HCT116 (cell line): ENCODE results near the gene ALDH3A1. TPM values are rescaled to one million over a fixed set of nuclear protein-coding genes. Genes with fewer than 3 reads are reported as not detected.

Experiments
- ATAC-seq: fragments of 200-7000 bp; cut with Tn5 transposase; 2 replicates; pipeline ENCODE4 v1.9.1; 2020; ENCODE audit warnings: mild to moderate bottlenecking, moderate library complexity
- BruUV-seq: library from RNA; stranded (reverse); fragments of 400-500 nt; replicated peaks from 2 replicates; lab custom pipeline; 2021; lab: Mats Ljungman, UMichigan
- CTCF ChIA-PET: fragments of 300-600 bp; sonication (Branson Sonifier 250); formaldehyde crosslinking; loops from one replicate; lab custom pipeline; 2021; ENCODE audit warnings: antibody characterized with exemption; lab: Charles Lee
- POLR2A ChIA-PET: fragments of 300-600, 350-600 bp; sonication (Branson Sonifier 250); formaldehyde crosslinking; loops from one replicate; lab custom pipeline; 2021; ENCODE audit warnings: antibody characterized with exemption; lab: Charles Lee
- RAD21 ChIA-PET, 2 experiments: fragments of 300-600 bp; sonication (Branson Sonifier 250); formaldehyde crosslinking; loops; one replicate each; lab custom pipeline; 2023; ENCODE audit warnings: low total read pairs in 2 of 2; ENCODE audit not compliant: uncharacterized antibody in 2 of 2, unreplicated experiment in 2 of 2, low non-redundant PET in 1 of 2; lab: Charles Lee
- DNase-seq: peaks from one replicate; pipeline ENCODE4 v3.0.0-alpha.2; 2010; ENCODE audit warnings: low read depth, low spot score
- H2AFZ ChIP-seq: fragments of 200-600 bp; shearing (Covaris generic), sonication (generic); 2 replicates; pipeline ENCODE4 v1.6.1; 2017; ENCODE audit warnings: low read depth, mixed run types, mixed read lengths, antibody characterized with exemption, low read length; ENCODE audit not compliant: poor library complexity, severe bottlenecking
- H3K27ac ChIP-seq: 2 replicates; pipeline ENCODE4 v1.5.1; 2012; ENCODE audit warnings: low read depth, low read length
- H3K27me3 ChIP-seq: fragments of 200-600 bp; sonication (generic); 2 replicates; pipeline ENCODE4 v1.6.1; 2016; ENCODE audit warnings: mixed run types, low read length, mixed read lengths; ENCODE audit not compliant: insufficient read depth
- H3K36me3 ChIP-seq, 2 experiments: fragments of 200-500 bp in 1 of 2; fragments of 200-600 bp in 1 of 2; sonication (Bioruptor generic) in 1 of 2; sonication (generic) in 1 of 2; 2 replicates each; pipeline versions ENCODE4 v1.5.1 to v1.6.1; 2014 to 2016; ENCODE audit warnings: low read length in 2 of 2, inconsistent platforms in 1 of 2, mixed read lengths in 1 of 2, mixed run types in 1 of 2; ENCODE audit not compliant: insufficient read depth in 2 of 2, control insufficient read depth in 1 of 2
- H3K4me1 ChIP-seq, 2 experiments: fragments of 200-600 bp in 1 of 2; sonication (generic) in 1 of 2; 2 replicates each; pipeline versions ENCODE4 v1.5.1 to v1.6.1; 2012 to 2017; ENCODE audit warnings: low read length in 2 of 2, inconsistent platforms in 1 of 2, mild to moderate bottlenecking in 1 of 2, mixed read lengths in 1 of 2, mixed run types in 1 of 2, moderate library complexity in 1 of 2; ENCODE audit not compliant: insufficient read depth in 2 of 2, control insufficient read depth in 1 of 2
- H3K4me2 ChIP-seq: fragments of 200-600 bp; sonication (generic); 2 replicates; pipeline ENCODE4 v1.6.1; 2017; ENCODE audit warnings: mixed run types, low read length, mixed read lengths
- H3K4me3 ChIP-seq, 2 experiments: fragments of 200-600 bp in 1 of 2; sonication (generic) in 1 of 2; replicated peaks in 1 of 2; 2 replicates each; pipeline ENCODE4 v1.5.1; 2011 to 2016; ENCODE audit warnings: low read length in 2 of 2, control low read depth in 1 of 2, low read depth in 1 of 2, mild to moderate bottlenecking in 1 of 2, mixed read lengths in 1 of 2, mixed run types in 1 of 2
- H3K79me2 ChIP-seq: fragments of 200-600 bp; sonication (generic); 2 replicates; pipeline ENCODE4 v1.6.1; 2017; ENCODE audit warnings: mild to moderate bottlenecking, mixed run types, low read length, moderate library complexity, mixed read lengths; ENCODE audit not compliant: insufficient read depth
- H3K9ac ChIP-seq: fragments of 200-600 bp; sonication (generic); 2 replicates; pipeline ENCODE4 v1.6.1; 2016; ENCODE audit warnings: low read length, mixed read lengths
- H3K9me2 ChIP-seq: fragments of 200-600 bp; sonication (generic), shearing (Covaris generic); 2 replicates; pipeline ENCODE4 v1.6.1; 2017; ENCODE audit warnings: mixed run types, mild to moderate bottlenecking, moderate library complexity; ENCODE audit not compliant: insufficient read depth
- H3K9me3 ChIP-seq, 2 experiments: fragments of 200-500 bp in 1 of 2; fragments of 200-600 bp in 1 of 2; sonication (Bioruptor generic) in 1 of 2; sonication (generic) in 1 of 2; 2 replicates each; pipeline ENCODE4 v1.6.1; 2014 to 2017; ENCODE audit warnings: low read length in 2 of 2, mixed read lengths in 2 of 2, inconsistent platforms in 1 of 2, low read depth in 1 of 2, mild to moderate bottlenecking in 1 of 2, mixed run types in 1 of 2, moderate library complexity in 1 of 2; ENCODE audit not compliant: control insufficient read depth in 1 of 2, insufficient read depth in 1 of 2
- H4K20me1 ChIP-seq: fragments of 200-600 bp; sonication (generic), shearing (Covaris generic); 2 replicates; pipeline ENCODE4 v1.6.1; 2017; ENCODE audit warnings: mixed run types, mild to moderate bottlenecking, moderate library complexity; ENCODE audit not compliant: insufficient read depth
- CBX3 ChIP-seq: IDR thresholded peaks from 2 replicates; pipeline ENCODE4 v1.6.1; 2012; ENCODE audit warnings: low read depth
- EZH2phosphoT487 ChIP-seq: fragments of 200-600 bp; IDR thresholded peaks from 2 replicates; pipeline ENCODE4 v1.6.1; 2018; ENCODE audit warnings: antibody characterized with exemption, borderline replicate concordance
- intact Hi-C: fragments of 100-400 bp; cut with micrococcal nuclease; formaldehyde crosslinking; loops from 2 replicates; pipeline ENCODE4 v1.10.0; 2022
- total RNA-seq: library from RNA; stranded (reverse); gene quantifications from one replicate; pipeline ENCODE4 v1.2.1, GENCODE V29; 2021; ENCODE audit not compliant: unreplicated experiment
- TF ChIP-seq, protein P1 (sequence below), 3 experiments: fragments of 200-600 bp in 1 of 3; sonication (generic) in 1 of 3; IDR thresholded peaks in 2 of 3; conservative IDR thresholded peaks in 1 of 3; 2 replicates each; pipeline ENCODE4 v1.5.1; 2012 to 2017; ENCODE audit warnings: low read depth in 2 of 3, low read length in 2 of 3, antibody characterized with exemption in 1 of 3, borderline replicate concordance in 1 of 3, control low read depth in 1 of 3, mild to moderate bottlenecking in 1 of 3, mixed read lengths in 1 of 3, mixed run types in 1 of 3, moderate library complexity in 1 of 3; ENCODE audit not compliant: insufficient read depth in 1 of 3
- TF ChIP-seq, protein P2 (sequence below): IDR thresholded peaks from 2 replicates; pipeline ENCODE4 v1.6.1; 2011; ENCODE audit warnings: mild to moderate bottlenecking, low read length, moderate library complexity; ENCODE audit not compliant: insufficient replicate concordance; ENCODE audit errors: extremely low read depth

Gene ALDH3A1
- total RNA-seq, 1 experiment from 2014 or later, result 0.86 TPM

DNA sequence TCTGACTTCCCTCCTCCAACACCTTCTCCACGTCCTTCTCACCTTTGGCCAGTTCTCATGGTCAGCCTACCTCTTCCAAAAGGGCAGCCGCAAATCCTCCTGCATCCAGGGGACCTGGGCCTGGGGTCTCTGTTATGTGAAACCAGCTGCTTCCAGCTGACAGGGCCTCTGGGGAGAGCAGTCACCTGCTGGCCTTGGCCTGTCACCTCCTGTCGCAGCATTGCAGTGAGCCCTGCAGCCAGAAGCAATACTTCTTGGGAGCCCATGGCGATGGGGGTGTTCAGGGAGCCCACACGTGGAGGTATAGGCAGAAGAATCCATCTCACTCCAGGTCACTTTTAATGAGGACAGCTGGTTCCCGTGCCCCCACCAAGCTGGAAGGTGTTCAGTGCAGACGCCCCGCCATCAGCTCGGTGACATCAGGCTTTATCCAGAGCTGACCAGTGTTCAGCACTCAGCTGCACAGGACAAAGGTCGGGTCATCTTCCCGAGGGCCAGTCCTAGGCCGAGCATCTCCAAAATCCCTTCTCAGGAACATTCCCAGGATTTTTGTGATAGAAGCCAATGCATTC lies 30.0 kb downstream of the ALDH3A1 start:
- no peak overlapping the region for H3K4me3 ChIP-seq
- no peaks in the 10 kb centered on the region for H3K9me2 ChIP-seq
- no peaks in the 10 kb centered on the region for H3K9me3 ChIP-seq
- H3K27ac ChIP-seq, result no peak overlapping the region
- POLR2A ChIA-PET, result no interaction called here
- H3K27me3 ChIP-seq, result no peaks in the 10 kb centered on the region
- H3K4me1 ChIP-seq, result peaks cover 11 to 34% of the 10 kb centered on the region in 2 experiments; a peak in 3 of 4 replicates
- no peaks in the 10 kb centered on the region for H3K36me3 ChIP-seq
- H4K20me1 ChIP-seq, result no peaks in the 10 kb centered on the region
- ATAC-seq, result no peak
- H3K9ac ChIP-seq, result no peak overlapping the region
- no peak overlapping the region for H3K4me2 ChIP-seq
- TF ChIP-seq, protein P1, sequence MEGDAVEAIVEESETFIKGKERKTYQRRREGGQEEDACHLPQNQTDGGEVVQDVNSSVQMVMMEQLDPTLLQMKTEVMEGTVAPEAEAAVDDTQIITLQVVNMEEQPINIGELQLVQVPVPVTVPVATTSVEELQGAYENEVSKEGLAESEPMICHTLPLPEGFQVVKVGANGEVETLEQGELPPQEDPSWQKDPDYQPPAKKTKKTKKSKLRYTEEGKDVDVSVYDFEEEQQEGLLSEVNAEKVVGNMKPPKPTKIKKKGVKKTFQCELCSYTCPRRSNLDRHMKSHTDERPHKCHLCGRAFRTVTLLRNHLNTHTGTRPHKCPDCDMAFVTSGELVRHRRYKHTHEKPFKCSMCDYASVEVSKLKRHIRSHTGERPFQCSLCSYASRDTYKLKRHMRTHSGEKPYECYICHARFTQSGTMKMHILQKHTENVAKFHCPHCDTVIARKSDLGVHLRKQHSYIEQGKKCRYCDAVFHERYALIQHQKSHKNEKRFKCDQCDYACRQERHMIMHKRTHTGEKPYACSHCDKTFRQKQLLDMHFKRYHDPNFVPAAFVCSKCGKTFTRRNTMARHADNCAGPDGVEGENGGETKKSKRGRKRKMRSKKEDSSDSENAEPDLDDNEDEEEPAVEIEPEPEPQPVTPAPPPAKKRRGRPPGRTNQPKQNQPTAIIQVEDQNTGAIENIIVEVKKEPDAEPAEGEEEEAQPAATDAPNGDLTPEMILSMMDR (IDR thresholded peaks at IDR 0.05 in 2 of 3, conservative IDR thresholded peaks at IDR 0.05 in 1 of 3; ENCODE audit: borderline replicate concordance in 1 of 3, insufficient read depth in 1 of 3, low read depth in 2 of 3, low read length in 2 of 3), result no peak
- TF ChIP-seq EZH2phosphoT487, result no peak
- TF ChIP-seq, protein P2, sequence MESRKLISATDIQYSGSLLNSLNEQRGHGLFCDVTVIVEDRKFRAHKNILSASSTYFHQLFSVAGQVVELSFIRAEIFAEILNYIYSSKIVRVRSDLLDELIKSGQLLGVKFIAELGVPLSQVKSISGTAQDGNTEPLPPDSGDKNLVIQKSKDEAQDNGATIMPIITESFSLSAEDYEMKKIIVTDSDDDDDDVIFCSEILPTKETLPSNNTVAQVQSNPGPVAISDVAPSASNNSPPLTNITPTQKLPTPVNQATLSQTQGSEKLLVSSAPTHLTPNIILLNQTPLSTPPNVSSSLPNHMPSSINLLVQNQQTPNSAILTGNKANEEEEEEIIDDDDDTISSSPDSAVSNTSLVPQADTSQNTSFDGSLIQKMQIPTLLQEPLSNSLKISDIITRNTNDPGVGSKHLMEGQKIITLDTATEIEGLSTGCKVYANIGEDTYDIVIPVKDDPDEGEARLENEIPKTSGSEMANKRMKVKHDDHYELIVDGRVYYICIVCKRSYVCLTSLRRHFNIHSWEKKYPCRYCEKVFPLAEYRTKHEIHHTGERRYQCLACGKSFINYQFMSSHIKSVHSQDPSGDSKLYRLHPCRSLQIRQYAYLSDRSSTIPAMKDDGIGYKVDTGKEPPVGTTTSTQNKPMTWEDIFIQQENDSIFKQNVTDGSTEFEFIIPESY, result no peak
- TF ChIP-seq CBX3, result no peak
- TF ChIP-seq, all 23 proteins: peak for 0
- DNase-seq, result no peak
- BruUV-seq, result no TSS peak
- intact Hi-C loops, result no loop called here
- H3K79me2 ChIP-seq, result no peaks in the 10 kb centered on the region
- RAD21 ChIA-PET, result no interaction called here
- CTCF ChIA-PET, result interaction anchor here (1.2 kb wide), 1 partner anchor 355 kb away, joined by 3 read pairs; the partner anchor contains the start of gene B9D1
- H2AFZ ChIP-seq, result no peak overlapping the region
